AG09319 (cell line): ENCODE results near the gene SYT14.
"Not testable (repeated sequence)": the region's sequence is repeated elsewhere in the genome, so short reads cannot be mapped to it uniquely, and the experiment has no call there.

Experiments used
- DNase-seq: peaks from one replicate; pipeline ENCODE4 v3.0.0-alpha.2; 2010; ENCODE audit warnings: low read depth; ENCODE audit errors: extremely low read depth
- TF ChIP-seq, protein P1 (sequence below): IDR thresholded peaks from 2 replicates; pipeline ENCODE4 v1.5.1; 2011; ENCODE audit warnings: low read depth, mild to moderate bottlenecking, inconsistent platforms, low read length, moderate library complexity

SYT14 gene

DNA sequence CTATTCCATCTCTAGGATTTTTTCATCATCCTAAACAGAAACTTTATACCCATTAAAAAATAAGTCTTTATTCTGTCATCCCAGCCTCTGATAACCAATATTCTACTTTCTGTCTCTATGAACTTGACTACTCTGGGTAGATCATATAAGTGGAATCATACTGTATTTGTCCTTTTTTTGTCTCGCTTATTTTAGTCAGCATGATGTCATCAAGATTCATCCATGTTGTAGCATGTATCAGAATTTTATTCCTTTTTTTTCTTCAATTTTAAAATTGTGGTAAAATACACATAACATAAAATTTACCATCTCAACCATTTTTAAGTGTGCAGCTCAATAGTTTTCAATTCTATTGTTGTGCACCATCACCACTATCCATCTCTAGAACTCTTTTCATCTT is 90.0 kb downstream of the SYT14 start:
- TF ChIP-seq, protein P1, sequence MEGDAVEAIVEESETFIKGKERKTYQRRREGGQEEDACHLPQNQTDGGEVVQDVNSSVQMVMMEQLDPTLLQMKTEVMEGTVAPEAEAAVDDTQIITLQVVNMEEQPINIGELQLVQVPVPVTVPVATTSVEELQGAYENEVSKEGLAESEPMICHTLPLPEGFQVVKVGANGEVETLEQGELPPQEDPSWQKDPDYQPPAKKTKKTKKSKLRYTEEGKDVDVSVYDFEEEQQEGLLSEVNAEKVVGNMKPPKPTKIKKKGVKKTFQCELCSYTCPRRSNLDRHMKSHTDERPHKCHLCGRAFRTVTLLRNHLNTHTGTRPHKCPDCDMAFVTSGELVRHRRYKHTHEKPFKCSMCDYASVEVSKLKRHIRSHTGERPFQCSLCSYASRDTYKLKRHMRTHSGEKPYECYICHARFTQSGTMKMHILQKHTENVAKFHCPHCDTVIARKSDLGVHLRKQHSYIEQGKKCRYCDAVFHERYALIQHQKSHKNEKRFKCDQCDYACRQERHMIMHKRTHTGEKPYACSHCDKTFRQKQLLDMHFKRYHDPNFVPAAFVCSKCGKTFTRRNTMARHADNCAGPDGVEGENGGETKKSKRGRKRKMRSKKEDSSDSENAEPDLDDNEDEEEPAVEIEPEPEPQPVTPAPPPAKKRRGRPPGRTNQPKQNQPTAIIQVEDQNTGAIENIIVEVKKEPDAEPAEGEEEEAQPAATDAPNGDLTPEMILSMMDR, result no peak
- DNase-seq, result no peak

DNA sequence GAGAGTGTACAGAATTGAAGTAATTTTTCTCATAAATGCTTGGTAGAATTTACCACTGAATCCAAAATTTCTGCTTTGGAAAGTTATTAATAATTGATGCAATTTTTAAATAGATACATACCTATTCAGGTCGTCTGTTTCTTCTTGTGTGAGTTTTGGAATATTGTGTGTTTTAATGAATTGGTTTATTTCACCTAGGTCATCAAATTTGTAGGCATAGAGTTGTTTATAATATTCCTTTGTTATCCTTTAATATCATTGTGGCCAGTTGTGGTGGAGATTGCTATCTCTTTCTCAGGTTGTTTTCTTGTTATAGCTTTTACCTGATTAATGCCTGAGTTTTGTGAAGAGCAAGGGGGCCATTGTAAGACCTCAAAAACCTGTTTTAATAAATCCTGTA is 93.5 kb downstream of the SYT14 start:
- TF ChIP-seq, protein P1, result no peak
- DNase-seq, result no peak

DNA sequence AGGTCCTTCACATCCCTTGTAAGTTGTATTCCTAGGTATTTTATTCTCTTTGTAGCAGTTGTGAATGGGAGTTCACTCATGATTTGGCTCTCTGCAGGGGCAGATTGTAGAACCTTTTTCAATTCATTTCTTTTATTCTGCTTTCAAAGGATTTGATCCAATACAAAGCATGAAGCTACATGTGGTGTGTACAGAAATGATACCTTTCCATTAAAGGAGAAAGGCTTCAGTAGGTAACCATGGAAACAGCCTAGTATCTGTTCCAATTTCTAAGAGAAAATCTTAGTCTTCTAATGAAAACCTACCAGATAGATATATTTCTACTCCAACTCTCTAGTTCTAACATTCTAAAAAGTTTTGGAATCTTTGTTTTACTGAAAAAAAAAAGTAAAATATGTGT is 105.0 kb downstream of the SYT14 start:
- TF ChIP-seq, protein P1, result no peak
- DNase-seq, result no peak

DNA sequence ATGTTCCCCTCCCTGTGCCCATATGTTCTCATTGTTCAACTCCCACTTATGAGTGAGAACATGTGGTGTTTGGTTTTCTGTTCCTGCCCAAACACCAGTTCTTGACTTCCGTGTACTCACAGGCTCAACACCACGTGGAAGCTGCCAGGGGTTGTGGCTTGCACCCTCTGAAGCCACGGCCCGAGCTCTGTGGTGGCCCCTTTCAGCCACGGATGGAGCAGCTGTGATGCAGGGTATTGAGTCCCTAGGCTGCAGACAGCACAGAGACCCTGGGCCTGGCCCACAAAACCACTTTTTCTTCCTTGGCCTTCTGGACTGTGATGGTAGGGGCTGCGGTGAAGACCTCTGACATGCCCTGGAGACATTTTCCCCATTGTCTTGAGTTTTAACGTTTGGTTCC is 111.6 kb downstream of the SYT14 start:
- TF ChIP-seq, protein P1, result no peak
- DNase-seq, result no peak

DNA sequence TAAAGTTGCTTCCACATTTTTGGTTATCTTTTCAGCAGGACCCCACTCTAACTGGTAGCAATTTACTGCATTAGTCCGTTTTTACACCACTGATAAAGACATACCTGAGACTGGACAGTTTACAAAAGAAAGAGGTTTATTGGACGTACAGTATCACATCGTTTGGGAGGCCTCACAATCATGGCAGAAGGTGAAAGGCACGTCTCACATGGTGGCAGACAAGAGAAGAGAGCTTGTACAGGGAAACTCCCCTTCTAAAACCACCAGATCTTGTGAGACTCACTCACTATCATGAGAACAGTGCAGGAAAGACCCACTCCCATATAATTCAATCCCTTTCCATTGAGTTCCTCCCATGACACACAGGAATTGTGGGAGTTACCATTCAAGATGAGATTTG is 112.5 kb downstream of the SYT14 start:
- DNase-seq, result not testable (repeated sequence)

DNA sequence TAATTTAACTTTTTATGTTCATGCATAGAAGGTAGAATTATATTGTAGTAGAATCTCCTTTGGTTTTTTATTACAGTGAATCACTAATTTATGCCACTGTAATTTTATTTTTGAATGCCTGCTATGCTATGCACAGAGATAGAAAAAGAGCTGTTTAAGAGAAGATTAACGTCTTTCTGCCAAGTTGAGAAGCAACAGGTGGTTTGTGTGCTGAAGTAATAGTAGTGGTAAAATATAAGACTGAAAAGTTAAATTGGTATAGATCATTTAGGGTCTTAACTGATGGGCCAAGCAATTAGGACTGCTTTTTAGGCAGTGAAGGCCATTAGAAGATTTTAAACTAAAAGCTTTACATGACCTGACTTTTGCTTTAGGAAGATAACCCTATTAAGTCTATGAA is 115.1 kb downstream of the SYT14 start:
- TF ChIP-seq, protein P1, result no peak
- DNase-seq, result no peak

DNA sequence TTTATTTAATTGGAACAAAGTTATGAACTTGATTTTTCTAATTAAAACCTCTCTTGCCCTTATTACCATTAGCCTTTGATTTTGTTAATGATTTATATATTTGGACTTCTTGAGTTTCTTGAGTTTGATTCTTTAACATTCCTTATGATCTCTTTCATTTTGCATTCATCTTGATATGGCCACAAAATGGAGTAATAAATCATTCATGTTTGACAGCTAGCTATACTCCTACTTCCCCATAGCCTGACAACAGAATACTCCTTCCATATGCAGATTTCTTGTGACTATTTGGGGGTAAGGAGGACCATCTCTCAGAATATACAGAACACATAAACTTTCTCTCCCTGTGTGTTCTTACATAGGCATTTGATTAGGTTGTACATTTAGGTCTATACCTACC is 119.6 kb downstream of the SYT14 start:
- DNase-seq, result no peak
- TF ChIP-seq, protein P1, result no peak

DNA sequence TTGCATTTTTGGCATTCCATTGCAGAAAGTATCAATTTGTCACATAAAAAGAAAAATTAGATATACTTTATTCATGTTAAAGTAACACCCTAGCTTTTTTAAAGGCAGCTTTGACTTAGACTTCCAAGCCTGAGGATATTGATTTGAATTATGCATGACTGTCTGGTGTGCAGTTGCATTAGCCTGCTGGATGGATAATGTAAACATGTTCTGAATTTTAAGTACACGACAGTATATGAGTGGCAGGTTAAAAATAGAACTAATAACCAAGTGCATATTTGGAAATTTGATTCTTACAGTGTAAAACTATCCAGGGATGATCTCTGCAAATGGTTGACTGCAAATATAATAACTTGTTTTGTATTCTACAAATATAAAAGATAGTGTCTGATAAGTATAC is 124.0 kb downstream of the SYT14 start:
- DNase-seq, result no peak
- TF ChIP-seq, protein P1, result no peak
